ENCODE data around the gene PCDHB12.
A peak's percentile ranks its signal among the peaks of the same experiment; 100 is the strongest.

The PCDHB12 gene

DNA sequence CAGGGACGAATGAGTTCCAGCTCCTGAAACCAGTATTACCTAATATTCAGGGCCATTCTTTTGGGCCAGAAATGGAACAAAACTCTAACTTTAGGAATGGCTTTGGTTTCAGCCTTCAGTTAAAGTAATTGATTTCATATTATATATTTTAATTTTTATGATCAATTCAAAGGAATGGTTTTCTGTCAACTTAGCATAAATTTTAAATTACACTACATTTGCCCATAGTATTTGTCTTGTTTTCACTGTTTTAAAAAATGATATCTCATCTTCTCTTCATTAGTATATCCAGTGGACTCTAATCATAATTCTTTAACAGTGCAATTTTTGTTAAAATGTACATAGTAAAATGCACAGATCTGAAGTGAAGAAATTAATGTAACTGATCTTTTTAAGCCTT, 28.2 kb upstream of the PCDHB12 start:
- H3K4me1 ChIP-seq (ENCODE audit: control insufficient read depth, insufficient read depth, low read length): no peaks in the 10 kb centered on the region
- ChIA-PET POLR2A (no interaction called here), CTCF (interaction anchor here (0.6 to 3.3 kb wide), 4 partner anchors 9 to 292 kb away, joined by 3 to 20 read pairs (median 8); partner anchors contain the start of genes PCDHB10 and PCDHB7)
- H3K4me3 ChIP-seq (ENCODE audit: low read depth, low read length): no peak overlapping the region
- H3K9me3 ChIP-seq (ENCODE audit: control insufficient read depth, insufficient read depth, low read depth, low read length): no peaks in the 10 kb centered on the region
- no peaks in the 10 kb centered on the region for H3K36me3 ChIP-seq (ENCODE audit: control insufficient read depth in 2 of 2, insufficient read depth in 1 of 2, low read length in 2 of 2)
- no peak for TF ChIP-seq ZNF404 (tag by site-specific recombination; IDR thresholded peaks at IDR 0.05)
- TF ChIP-seq, protein P1, sequence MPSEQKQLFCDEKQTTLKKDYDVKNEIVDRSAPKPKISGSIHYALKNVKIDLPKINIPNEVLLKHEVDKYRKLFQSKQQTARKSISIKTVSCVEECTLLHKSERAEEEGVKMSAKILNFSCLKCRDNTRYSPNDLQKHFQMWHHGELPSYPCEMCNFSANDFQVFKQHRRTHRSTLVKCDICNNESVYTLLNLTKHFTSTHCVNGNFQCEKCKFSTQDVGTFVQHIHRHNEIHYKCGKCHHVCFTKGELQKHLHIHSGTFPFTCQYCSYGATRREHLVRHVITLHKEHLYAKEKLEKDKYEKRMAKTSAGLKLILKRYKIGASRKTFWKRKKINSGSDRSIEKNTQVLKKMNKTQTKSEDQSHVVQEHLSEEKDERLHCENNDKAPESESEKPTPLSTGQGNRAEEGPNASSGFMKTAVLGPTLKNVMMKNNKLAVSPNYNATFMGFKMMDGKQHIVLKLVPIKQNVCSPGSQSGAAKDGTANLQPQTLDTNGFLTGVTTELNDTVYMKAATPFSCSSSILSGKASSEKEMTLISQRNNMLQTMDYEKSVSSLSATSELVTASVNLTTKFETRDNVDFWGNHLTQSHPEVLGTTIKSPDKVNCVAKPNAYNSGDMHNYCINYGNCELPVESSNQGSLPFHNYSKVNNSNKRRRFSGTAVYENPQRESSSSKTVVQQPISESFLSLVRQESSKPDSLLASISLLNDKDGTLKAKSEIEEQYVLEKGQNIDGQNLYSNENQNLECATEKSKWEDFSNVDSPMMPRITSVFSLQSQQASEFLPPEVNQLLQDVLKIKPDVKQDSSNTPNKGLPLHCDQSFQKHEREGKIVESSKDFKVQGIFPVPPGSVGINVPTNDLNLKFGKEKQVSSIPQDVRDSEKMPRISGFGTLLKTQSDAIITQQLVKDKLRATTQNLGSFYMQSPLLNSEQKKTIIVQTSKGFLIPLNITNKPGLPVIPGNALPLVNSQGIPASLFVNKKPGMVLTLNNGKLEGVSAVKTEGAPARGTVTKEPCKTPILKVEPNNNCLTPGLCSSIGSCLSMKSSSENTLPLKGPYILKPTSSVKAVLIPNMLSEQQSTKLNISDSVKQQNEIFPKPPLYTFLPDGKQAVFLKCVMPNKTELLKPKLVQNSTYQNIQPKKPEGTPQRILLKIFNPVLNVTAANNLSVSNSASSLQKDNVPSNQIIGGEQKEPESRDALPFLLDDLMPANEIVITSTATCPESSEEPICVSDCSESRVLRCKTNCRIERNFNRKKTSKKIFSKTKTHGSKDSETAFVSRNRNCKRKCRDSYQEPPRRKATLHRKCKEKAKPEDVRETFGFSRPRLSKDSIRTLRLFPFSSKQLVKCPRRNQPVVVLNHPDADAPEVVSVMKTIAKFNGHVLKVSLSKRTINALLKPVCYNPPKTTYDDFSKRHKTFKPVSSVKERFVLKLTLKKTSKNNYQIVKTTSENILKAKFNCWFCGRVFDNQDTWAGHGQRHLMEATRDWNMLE (tag by site-specific recombination; conservative IDR thresholded peaks at IDR 0.05; ENCODE audit: low read depth): no peak
- no peak for TF ChIP-seq ZNF138 (tag by site-specific recombination; IDR thresholded peaks at IDR 0.05; ENCODE audit: borderline replicate concordance)
- no peak for TF ChIP-seq GLI2 (tag by site-specific recombination; IDR thresholded peaks at IDR 0.05; ENCODE audit: borderline replicate concordance, low read depth)
- no peak for TF ChIP-seq ZNF501 (tag by site-specific recombination; IDR thresholded peaks at IDR 0.05)
- TF ChIP-seq TCF7L2 (IDR thresholded peaks at IDR 0.05; ENCODE audit: borderline replicate concordance, low read depth, low read length): no peak
- TF ChIP-seq, protein P2, sequence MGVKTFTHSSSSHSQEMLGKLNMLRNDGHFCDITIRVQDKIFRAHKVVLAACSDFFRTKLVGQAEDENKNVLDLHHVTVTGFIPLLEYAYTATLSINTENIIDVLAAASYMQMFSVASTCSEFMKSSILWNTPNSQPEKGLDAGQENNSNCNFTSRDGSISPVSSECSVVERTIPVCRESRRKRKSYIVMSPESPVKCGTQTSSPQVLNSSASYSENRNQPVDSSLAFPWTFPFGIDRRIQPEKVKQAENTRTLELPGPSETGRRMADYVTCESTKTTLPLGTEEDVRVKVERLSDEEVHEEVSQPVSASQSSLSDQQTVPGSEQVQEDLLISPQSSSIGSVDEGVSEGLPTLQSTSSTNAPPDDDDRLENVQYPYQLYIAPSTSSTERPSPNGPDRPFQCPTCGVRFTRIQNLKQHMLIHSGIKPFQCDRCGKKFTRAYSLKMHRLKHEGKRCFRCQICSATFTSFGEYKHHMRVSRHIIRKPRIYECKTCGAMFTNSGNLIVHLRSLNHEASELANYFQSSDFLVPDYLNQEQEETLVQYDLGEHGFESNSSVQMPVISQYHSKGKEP (tag by site-specific recombination; IDR thresholded peaks at IDR 0.05): no peak
- no peak for TF ChIP-seq ZNF391 (tag by site-specific recombination; IDR thresholded peaks at IDR 0.05; ENCODE audit: borderline replicate concordance, low read depth)
- TF ChIP-seq SALL2 (tag by site-specific recombination; IDR thresholded peaks at IDR 0.05; ENCODE audit: borderline replicate concordance): no peak
- no peak for TF ChIP-seq ZFP37 (tag by site-specific recombination; IDR thresholded peaks at IDR 0.05)
- TF ChIP-seq MZF1 (tag by site-specific recombination; IDR thresholded peaks at IDR 0.05; ENCODE audit: borderline replicate concordance): no peak
- TF ChIP-seq, protein P3, sequence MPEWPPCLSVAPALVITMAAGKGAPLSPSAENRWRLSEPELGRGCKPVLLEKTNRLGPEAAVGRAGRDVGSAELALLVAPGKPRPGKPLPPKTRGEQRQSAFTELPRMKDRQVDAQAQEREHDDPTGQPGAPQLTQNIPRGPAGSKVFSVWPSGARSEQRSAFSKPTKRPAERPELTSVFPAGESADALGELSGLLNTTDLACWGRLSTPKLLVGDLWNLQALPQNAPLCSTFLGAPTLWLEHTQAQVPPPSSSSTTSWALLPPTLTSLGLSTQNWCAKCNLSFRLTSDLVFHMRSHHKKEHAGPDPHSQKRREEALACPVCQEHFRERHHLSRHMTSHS (tag by site-specific recombination; IDR thresholded peaks at IDR 0.05): no peak
- no peak for TF ChIP-seq ZNF624 (tag by site-specific recombination; IDR thresholded peaks at IDR 0.05)
- no peak for TF ChIP-seq HOXD13 (CRISPR knock-in tag; IDR thresholded peaks at IDR 0.05; ENCODE audit: borderline replicate concordance)
- TF ChIP-seq ZBTB20 (tag by site-specific recombination; IDR thresholded peaks at IDR 0.05): no peak
- no peak overlapping the region for H3K27ac ChIP-seq (ENCODE audit: extremely low read depth, low read depth, low read length)

DNA sequence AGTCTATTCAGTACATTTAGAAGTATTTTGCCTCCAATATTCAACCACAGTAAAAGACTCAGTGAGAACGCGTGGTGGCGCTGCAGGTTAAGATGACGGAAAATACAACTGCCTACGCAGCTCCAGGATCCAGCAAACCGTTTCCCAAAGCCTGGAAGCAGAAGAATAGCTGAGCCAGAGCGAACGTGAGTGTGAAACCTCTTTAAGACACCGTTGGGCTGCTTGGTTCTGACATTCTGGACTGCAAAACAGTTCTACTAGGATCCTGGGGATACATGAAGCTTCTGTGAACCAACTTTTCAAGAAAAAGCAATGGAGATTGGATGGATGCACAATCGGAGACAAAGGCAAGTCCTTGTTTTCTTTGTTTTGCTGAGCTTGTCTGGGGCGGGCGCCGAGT, 26.3 kb upstream of the PCDHB12 start, which contains the start of gene PCDHB16:
Gene PCDHB16, plus strand, starts transcription at position 140 of the 400 bp plus-strand sequence. Its CDS starts 173 bp downstream, at position 313.
- H3K4me1 ChIP-seq (ENCODE audit: control insufficient read depth, insufficient read depth, low read length): no peaks in the 10 kb centered on the region
- ChIA-PET POLR2A (no interaction called here), CTCF (interaction anchor here (0.6 to 3.3 kb wide), 17 partner anchors 9 to 376 kb away, joined by 3 to 20 read pairs (median 4); partner anchors contain the start of genes PCDHB10, PCDHB11, PCDHB13 and PCDHB14)
- TF ChIP-seq ZFHX2 (tag by site-specific recombination; conservative IDR thresholded peaks at IDR 0.05) (peak; percentile 29; the same call in 1 of the 2 replicates), ZNF654 (tag by site-specific recombination; IDR thresholded peaks at IDR 0.05; ENCODE audit: low read depth) (peak; percentile 33), REPIN1 (tag by site-specific recombination; IDR thresholded peaks at IDR 0.05; ENCODE audit: low read depth) (no peak), ZNF660 (tag by site-specific recombination; IDR thresholded peaks at IDR 0.05) (0 out of 2 replicates have a peak, but pooled peaks have one; percentile 41), ZNF423 (tag by site-specific recombination; IDR thresholded peaks at IDR 0.05) (no peak), ZEB2 (tag by site-specific recombination; IDR thresholded peaks at IDR 0.05) (no peak), YY2 (tag by site-specific recombination; IDR thresholded peaks at IDR 0.05) (no peak)
- TF ChIP-seq, protein P4, sequence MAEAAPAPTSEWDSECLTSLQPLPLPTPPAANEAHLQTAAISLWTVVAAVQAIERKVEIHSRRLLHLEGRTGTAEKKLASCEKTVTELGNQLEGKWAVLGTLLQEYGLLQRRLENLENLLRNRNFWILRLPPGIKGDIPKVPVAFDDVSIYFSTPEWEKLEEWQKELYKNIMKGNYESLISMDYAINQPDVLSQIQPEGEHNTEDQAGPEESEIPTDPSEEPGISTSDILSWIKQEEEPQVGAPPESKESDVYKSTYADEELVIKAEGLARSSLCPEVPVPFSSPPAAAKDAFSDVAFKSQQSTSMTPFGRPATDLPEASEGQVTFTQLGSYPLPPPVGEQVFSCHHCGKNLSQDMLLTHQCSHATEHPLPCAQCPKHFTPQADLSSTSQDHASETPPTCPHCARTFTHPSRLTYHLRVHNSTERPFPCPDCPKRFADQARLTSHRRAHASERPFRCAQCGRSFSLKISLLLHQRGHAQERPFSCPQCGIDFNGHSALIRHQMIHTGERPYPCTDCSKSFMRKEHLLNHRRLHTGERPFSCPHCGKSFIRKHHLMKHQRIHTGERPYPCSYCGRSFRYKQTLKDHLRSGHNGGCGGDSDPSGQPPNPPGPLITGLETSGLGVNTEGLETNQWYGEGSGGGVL (tag by site-specific recombination; IDR thresholded peaks at IDR 0.05): no peak
- TF ChIP-seq, protein P5, sequence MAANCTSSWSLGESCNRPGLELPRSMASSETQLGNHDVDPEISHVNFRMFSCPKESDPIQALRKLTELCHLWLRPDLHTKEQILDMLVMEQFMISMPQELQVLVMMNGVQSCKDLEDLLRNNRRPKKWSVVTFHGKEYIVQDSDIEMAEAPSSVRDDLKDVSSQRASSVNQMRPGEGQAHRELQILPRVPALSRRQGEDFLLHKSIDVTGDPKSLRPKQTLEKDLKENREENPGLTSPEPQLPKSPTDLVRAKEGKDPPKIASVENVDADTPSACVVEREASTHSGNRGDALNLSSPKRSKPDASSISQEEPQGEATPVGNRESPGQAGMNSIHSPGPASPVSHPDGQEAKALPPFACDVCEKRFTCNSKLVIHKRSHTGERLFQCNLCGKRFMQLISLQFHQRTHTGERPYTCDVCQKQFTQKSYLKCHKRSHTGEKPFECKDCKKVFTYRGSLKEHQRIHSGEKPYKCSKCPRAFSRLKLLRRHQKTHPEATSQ (tag by site-specific recombination; IDR thresholded peaks at IDR 0.05): no peak
- H3K27ac ChIP-seq (ENCODE audit: extremely low read depth, low read depth, low read length): no peak within 1 kb of the TSS
- H3K36me3 ChIP-seq (ENCODE audit: control insufficient read depth in 2 of 2, insufficient read depth in 1 of 2, low read length in 2 of 2): no peaks in the 10 kb centered on the region
- H3K9me3 ChIP-seq (ENCODE audit: control insufficient read depth, insufficient read depth, low read depth, low read length): no peaks in the 10 kb centered on the region
- H3K4me3 ChIP-seq (ENCODE audit: low read depth, low read length): no peak within 1 kb of the TSS
